GM21576 (cell line): ENCODE data around the gene ANKRD44.

Experiments
- ATAC-seq: cut with Tn5 transposase; IDR thresholded peaks from one replicate; pipeline ENCODE4 v1.9.1; 2021; ENCODE audit warnings: mild to moderate bottlenecking, moderate library complexity; ENCODE audit not compliant: unreplicated experiment

Gene ANKRD44

GRCh38 chr2:196939371-196939770 is 371.2 kb downstream of the ANKRD44 start:
- no peak for ATAC-seq
